Lung (tissue), 16 donors: Measurements from ENCODE around the gene PHF12. TPM values are rescaled to one million over a fixed set of nuclear protein-coding genes. Genes with fewer than 3 reads are reported as not detected.

Source experiments
- ATAC-seq: fragments of 200-7000 bp; cut with Tn5 transposase; one replicate; pipeline ENCODE4 v1.9.1; 2020; ENCODE audit warnings: moderate number of reproducible peaks; ENCODE audit not compliant: insufficient read depth, low FRiP score
- DNase-seq, 3 donors: peaks; one replicate each; pipeline ENCODE4 v3.0.0-alpha.2; 2013 to 2017
- H3K27ac ChIP-seq, 2 donors: one replicate each; pipeline ENCODE4 v1.5.1; 2013; ENCODE audit warnings: mild to moderate bottlenecking in 2 of 2, moderate library complexity in 2 of 2, control low read depth in 1 of 2, inconsistent platforms in 1 of 2, low read depth in 1 of 2, low read length in 1 of 2
- H3K27me3 ChIP-seq, 3 donors: one replicate each; pipeline ENCODE4 v1.5.1; 2013; ENCODE audit warnings: low read length in 2 of 3; ENCODE audit not compliant: control insufficient read depth in 3 of 3, insufficient read depth in 3 of 3
- H3K36me3 ChIP-seq, 4 donors: one replicate each; pipeline ENCODE4 v1.5.1; 2013; ENCODE audit warnings: low read length in 4 of 4, mild to moderate bottlenecking in 1 of 4, moderate library complexity in 1 of 4; ENCODE audit not compliant: control insufficient read depth in 4 of 4, insufficient read depth in 4 of 4
- H3K4me1 ChIP-seq, 5 donors: one replicate each; pipeline ENCODE4 v1.5.1; 2013; ENCODE audit warnings: low read length in 5 of 5, mild to moderate bottlenecking in 2 of 5, moderate library complexity in 1 of 5; ENCODE audit not compliant: control insufficient read depth in 5 of 5, insufficient read depth in 5 of 5
- H3K4me3 ChIP-seq: one replicate; pipeline ENCODE4 v1.5.1; 2013; ENCODE audit warnings: mild to moderate bottlenecking, control low read depth, moderate library complexity
- H3K9ac ChIP-seq, 2 donors: one replicate each; pipeline ENCODE4 v1.5.1; 2013; ENCODE audit warnings: low read length in 2 of 2, control low read depth in 1 of 2; ENCODE audit not compliant: insufficient read depth in 1 of 2
- H3K9me3 ChIP-seq, 4 donors: one replicate each; pipeline ENCODE4 v1.5.1; 2013; ENCODE audit warnings: low read length in 3 of 4, mild to moderate bottlenecking in 1 of 4, moderate library complexity in 1 of 4; ENCODE audit not compliant: control insufficient read depth in 4 of 4, insufficient read depth in 3 of 4
- CTCF ChIP-seq: IDR thresholded peaks from 2 replicates; pipeline ENCODE4 v1.5.1; 2012; ENCODE audit warnings: mild to moderate bottlenecking; ENCODE audit errors: control extremely low read depth, extremely low read depth
- WGBS, 2 donors: extraction: QIAGEN DNeasy Blood & Tissue Kit; methylation state at CpG; one replicate each; pipeline ENCODE4 v1.1.7; 2013; 5-methylcytosine and 5-hydroxymethylcytosine counted together
- long read RNA-seq, 5 donors: transcript quantifications; one replicate each; lab custom pipeline, GENCODE V29; 2026
- polyA plus RNA-seq, 2 donors: library from polyadenylated mRNA; stranded (reverse); fragments of 200-250 nt; gene quantifications; one replicate each; pipeline ENCODE4 v1.2.1, GENCODE V29; 2013
- total RNA-seq, 2 donors: library from RNA; depleted of rRNA in 1 of 2; stranded (reverse); fragments of >200 nt in 1 of 2; gene quantifications; one replicate each; pipeline ENCODE4 v1.2.1, GENCODE V29; 2014 to 2021
- donor health status: control.
- donor health status: control.
- donor health status: Bipolar disorder and iron deficiency.
- donor health status: healthy.
- donor health status: DM: yes; HTN: yes; CAD: no.

The PHF12 gene
- total RNA-seq = 10 to 100 TPM; 51.5 to 59.1 TPM
- polyA plus RNA-seq = 10 to 100 TPM; 12.6 to 23.1 TPM
- long read RNA-seq, donor 1, full-length matches to known transcripts = 6 of 11 reads
- long read RNA-seq, donor 1, partial matches to known transcripts = 5 of 11 reads
- long read RNA-seq, donor 1, other reads (novel, unspliced or antisense) = 0 of 11 reads
- long read RNA-seq, donor 2 = 0 reads
- long read RNA-seq, donor 3, partial matches to known transcripts = 0 of 3 reads
- long read RNA-seq, donor 3, other reads (novel, unspliced or antisense) = 0 of 3 reads
- long read RNA-seq, donor 4, partial matches to known transcripts = 11 of 14 reads
- long read RNA-seq, donor 4, other reads (novel, unspliced or antisense) = 0 of 14 reads
- long read RNA-seq, donor 5, transcript PHF12-201 (9 exons, 2,957 nt) = major isoform, 7 of 28 reads
- long read RNA-seq, donor 5, partial matches to known transcripts = 20 of 28 reads
- long read RNA-seq, donor 5, other reads (novel, unspliced or antisense) = 0 of 28 reads

DNA sequence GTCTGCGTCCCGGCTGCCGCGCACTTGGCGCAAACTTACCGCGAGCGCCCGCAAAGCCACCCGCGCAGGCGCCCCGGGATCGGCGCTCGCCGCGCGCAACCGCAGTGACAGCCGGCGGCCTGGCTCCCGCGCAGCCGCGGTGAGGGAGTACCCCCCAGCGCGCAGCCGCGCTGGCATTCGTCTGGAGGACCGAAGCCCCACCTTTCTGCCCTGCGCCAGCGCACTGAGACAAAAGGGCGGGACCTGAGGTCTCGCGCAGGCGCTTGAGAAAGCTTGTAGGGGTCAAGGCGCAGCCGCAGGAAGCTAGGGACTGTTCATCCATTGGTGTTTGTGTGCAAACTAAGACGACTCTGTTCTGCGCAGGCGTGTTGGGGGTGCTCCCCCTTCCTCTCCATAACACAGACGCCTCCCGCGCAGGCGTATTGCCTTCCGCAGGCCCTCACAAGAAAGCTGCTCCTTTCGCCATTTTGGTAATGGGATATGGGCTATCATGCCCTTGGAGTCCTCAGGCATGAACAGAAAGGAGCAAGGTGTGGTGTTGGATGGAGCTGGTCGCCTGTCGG lies at the start of gene PHF12:
Gene PHF12, minus strand, starts transcription at position 91 of the 563 bp plus-strand sequence. CDS start 558 bp downstream, outside the sequence.
- H3K36me3 ChIP-seq = peaks cover 0 to 7% (median 0%) of the 10 kb centered on the region in 4 donors
- no peak for TF ChIP-seq CTCF
- WGBS, 2 donors = 0% methylated on average over 50 to 51 of the region's 51 CpGs
- no peaks in the 10 kb centered on the region for H3K9me3 ChIP-seq
- DNase-seq = peak; percentile 100
- H3K9ac ChIP-seq = peak within 1 kb of the TSS; percentile 60 to 94
- ATAC-seq = peak; percentile 75
- peaks cover 0 to 26% (median 9%) of the 10 kb centered on the region in 5 donors for H3K4me1 ChIP-seq
- H3K4me3 ChIP-seq = peak within 1 kb of the TSS; percentile 76
- H3K27me3 ChIP-seq = no peaks in the 10 kb centered on the region
- H3K27ac ChIP-seq = peak within 1 kb of the TSS; percentile 98

- Histone ChIP-seq H3K36me3 (no peaks in the 10 kb centered on the region), H3K27me3 (peaks cover 8 to 33% (median 26%) of the 10 kb centered on the region in 3 donors), H3K4me3 (no peak overlapping the region), H3K27ac (no peak overlapping the region), H3K4me1 (peaks cover 0 to 4% (median 0%) of the 10 kb centered on the region in 5 donors), H3K9ac (no peak overlapping the region), H3K9me3 (peaks cover 0 to 11% (median 0%) of the 10 kb centered on the region in 4 donors)
- 82 to 89% methylated on average over 5 of the region's 5 CpGs for WGBS, 2 donors
- DNase-seq (no peak), ATAC-seq (no peak)
- TF ChIP-seq CTCF = no peak
Observed at GRCh38 chr17:29000973-29001372, 49.7 kb upstream of the PHF12 start.

- no peak for TF ChIP-seq CTCF
- WGBS, 2 donors = 50 to 59% methylated on average over 5 of the region's 5 CpGs
- Histone ChIP-seq H3K36me3 (no peaks in the 10 kb centered on the region), H3K27ac (no peak overlapping the region), H3K9me3 (peaks cover 0 to 3% (median 0%) of the 10 kb centered on the region in 4 donors), H3K4me3 (no peak overlapping the region), H3K4me1 (no peaks in the 10 kb centered on the region), H3K27me3 (peaks cover 2 to 21% (median 16%) of the 10 kb centered on the region in 3 donors), H3K9ac (no peak overlapping the region)
- DNase-seq (no peak), ATAC-seq (no peak)
Observed at GRCh38 chr17:28999206-28999605, 47.9 kb upstream of the PHF12 start.
